GM10266 (cell line): ENCODE data around the gene RSPH4A.

ENCODE experiments used
- DNase-seq: peaks from one replicate; pipeline ENCODE4 v3.0.0; 2012; ENCODE audit errors: extremely low spot score
- TF ChIP-seq, protein P1 (sequence below): IDR thresholded peaks from 2 replicates; pipeline ENCODE4 v1.5.1; 2012; ENCODE audit warnings: mild to moderate bottlenecking, low read depth; ENCODE audit not compliant: control insufficient read depth, insufficient read depth; ENCODE audit errors: missing control alignments

Gene RSPH4A

DNA sequence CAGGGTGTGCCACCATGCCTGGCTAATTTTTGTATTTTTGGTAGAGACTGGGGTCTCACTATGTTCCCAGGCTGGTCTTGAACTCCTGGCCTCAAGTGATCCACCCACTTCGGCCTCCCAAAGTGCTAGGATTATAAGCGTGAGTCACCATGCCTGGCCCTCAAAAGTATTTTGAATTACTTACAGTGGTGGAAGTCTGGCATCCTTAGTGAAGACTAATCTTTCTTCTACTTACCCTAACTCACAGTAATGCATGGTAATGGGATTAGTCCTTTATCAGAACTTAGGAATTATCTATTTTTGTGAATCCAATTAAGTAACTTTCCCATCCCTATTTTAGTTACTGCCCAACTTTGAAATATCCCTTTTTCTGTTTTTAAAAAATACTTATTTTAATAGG, 41.1 kb upstream of the RSPH4A start:
- TF ChIP-seq, protein P1, sequence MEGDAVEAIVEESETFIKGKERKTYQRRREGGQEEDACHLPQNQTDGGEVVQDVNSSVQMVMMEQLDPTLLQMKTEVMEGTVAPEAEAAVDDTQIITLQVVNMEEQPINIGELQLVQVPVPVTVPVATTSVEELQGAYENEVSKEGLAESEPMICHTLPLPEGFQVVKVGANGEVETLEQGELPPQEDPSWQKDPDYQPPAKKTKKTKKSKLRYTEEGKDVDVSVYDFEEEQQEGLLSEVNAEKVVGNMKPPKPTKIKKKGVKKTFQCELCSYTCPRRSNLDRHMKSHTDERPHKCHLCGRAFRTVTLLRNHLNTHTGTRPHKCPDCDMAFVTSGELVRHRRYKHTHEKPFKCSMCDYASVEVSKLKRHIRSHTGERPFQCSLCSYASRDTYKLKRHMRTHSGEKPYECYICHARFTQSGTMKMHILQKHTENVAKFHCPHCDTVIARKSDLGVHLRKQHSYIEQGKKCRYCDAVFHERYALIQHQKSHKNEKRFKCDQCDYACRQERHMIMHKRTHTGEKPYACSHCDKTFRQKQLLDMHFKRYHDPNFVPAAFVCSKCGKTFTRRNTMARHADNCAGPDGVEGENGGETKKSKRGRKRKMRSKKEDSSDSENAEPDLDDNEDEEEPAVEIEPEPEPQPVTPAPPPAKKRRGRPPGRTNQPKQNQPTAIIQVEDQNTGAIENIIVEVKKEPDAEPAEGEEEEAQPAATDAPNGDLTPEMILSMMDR: no peak
- DNase-seq: no peak

DNA sequence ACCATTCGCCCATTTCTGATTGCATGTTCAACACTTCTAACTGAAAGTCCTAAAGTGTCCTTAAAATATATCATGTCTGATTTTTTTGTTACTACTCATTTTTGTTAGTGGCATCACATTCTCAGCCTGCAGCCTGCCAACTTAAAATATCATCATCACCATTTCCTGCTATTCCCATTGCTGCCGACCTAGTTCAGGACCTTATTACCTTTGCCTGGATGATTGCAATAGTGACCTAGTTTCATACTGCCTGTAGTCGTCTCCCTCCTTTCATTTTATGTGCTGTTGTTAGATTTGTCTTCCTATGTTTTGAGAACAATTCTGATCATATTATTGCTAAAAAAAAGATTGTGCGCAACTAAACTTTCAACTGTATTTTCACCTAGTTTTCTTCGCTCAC, 38.8 kb upstream of the RSPH4A start:
- DNase-seq: no peak
- TF ChIP-seq, protein P1: no peak

DNA sequence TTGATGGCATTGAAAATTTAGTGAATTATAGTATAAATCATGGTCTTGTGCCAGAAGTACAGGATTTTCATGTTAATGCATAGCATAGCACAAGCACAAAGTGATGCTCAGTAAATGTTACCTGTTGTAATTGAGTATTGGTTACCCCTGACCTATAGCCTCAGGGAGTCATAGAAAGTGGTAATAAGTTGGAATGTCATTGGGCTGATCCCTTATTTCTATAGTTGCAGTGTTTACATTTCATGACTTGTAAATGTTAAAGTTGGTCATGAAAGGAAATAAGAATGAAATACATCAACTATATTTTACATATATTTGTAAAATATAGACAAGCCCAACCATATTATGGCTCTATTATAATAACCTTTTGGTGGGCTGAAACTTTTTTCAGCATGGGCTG, 37.9 kb upstream of the RSPH4A start:
- TF ChIP-seq, protein P1: no peak
- no peak for DNase-seq

DNA sequence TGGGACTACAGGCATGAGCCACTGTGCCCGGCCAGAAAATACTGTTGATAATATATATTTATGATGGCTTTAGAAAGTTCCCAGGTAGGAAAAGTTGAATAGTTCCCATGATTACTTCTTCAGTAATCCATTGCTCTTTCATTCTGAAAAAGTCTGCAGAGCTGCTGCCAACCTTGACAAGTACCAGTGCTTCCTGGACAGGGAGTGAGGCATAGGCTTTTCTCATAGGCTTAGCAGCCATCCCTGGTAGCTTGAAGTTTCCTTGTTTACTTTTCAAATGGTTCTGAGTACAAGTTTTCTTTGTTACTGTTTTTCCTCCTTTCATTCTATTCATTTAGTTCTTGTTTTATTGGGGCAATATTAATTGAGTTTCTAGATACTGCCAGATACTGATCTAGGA, 37.1 kb upstream of the RSPH4A start:
- TF ChIP-seq, protein P1: no peak

DNA sequence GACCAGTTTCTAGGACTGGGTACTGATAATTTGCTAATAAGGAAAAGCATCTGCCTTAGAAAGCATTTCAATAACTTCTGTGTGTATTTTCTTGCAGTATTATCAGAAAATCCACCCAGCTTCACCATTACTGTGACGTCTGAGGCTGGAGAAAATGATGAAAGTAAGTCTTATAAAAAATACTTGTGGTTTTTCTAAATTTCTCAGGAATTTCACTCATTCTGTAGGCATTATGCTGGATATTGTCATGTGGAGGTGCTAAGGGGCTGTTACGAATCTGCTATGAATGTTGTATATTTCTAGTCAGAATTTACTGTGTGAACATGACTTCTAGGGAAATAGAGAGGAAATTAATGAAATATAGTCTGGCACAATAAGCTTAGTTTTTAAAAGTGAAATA, 36.1 kb upstream of the RSPH4A start:
- TF ChIP-seq, protein P1: no peak
- DNase-seq: no peak

More for the DNA sequence above, 37.1 kb upstream of the RSPH4A start:
- DNase-seq: no peak

DNA sequence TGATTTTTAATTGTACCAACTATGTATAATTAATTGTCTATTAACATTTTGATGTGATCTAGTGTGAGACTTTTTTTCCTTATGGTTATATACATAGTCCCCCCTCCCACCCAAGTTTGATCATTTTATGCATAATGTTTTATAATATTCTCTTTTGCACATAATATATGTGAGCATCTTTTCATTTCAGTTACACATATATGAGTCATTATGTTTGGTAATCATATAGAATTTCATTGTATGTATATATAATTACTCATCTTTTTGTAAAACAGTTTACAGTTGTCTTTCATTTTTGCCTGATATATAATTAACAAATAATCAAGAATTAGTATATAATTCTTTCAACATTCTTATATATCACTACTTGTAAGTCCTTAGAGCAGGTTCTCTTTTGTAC, 30.0 kb upstream of the RSPH4A start:
- no peak for DNase-seq
- TF ChIP-seq, protein P1: no peak

DNA sequence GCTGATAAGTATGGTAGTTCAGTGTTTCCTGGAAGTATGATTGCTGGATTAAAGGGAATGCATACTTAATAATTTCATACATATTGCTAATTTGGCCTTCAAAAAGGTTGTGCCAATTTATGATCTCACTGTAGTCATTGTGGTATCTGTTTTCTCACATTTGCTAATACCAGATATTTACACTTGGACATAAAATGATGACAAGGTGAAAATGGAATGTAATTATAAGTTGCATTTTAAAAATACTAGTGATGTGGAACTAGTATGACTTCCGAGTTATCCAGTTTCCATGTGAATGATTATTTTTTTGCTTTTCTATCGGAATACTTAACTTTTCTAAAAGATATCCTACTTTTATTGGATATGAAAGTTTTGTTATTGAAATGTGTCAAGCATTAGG, 29.5 kb upstream of the RSPH4A start:
- DNase-seq: no peak
- TF ChIP-seq, protein P1: no peak
